GM23338 (cell line): Measurements from ENCODE around the gene SIRPB1. TPM values are rescaled to one million over a fixed set of nuclear protein-coding genes. Genes with fewer than 3 reads are reported as not detected.

Experiments used
- ATAC-seq: fragments of 200-7000 bp; cut with Tn5 transposase; 3 replicates; pipeline ENCODE4 v1.9.1; 2020
- DNase-seq: peaks from one replicate; pipeline ENCODE4 v3.0.0-alpha.2; 2015; ENCODE audit warnings: low spot score
- H2AFZ ChIP-seq: fragments of 200-600 bp; sonication (generic); 2 replicates; pipeline ENCODE4 v1.8.0; 2016; ENCODE audit warnings: antibody characterized with exemption, mild to moderate bottlenecking, moderate library complexity
- H3F3A ChIP-seq: fragments of 200-600 bp; sonication (generic); replicated peaks from 2 replicates; pipeline ENCODE4 v1.8.0; 2017; ENCODE audit warnings: antibody characterized with exemption, mixed run types, low read depth
- H3K27ac ChIP-seq: fragments of 200-600 bp; sonication (generic); 2 replicates; pipeline ENCODE4 v1.6.1; 2016; ENCODE audit warnings: low read depth
- H3K27me3 ChIP-seq: fragments of 200-600 bp; sonication (generic); 2 replicates; pipeline ENCODE4 v1.8.0; 2016; ENCODE audit warnings: mild to moderate bottlenecking, mixed run types, moderate library complexity; ENCODE audit not compliant: insufficient read depth
- H3K36me3 ChIP-seq: fragments of 200-600 bp; sonication (generic); 2 replicates; pipeline ENCODE4 v1.8.0; 2016; ENCODE audit warnings: mild to moderate bottlenecking; ENCODE audit not compliant: insufficient read depth
- H3K4me1 ChIP-seq: fragments of 200-600 bp; sonication (generic); 2 replicates; pipeline ENCODE4 v1.8.0; 2016; ENCODE audit warnings: mild to moderate bottlenecking, moderate library complexity; ENCODE audit not compliant: insufficient read depth
- H3K4me2 ChIP-seq: fragments of 200-600 bp; sonication (generic); 2 replicates; pipeline ENCODE4 v1.7.1; 2017; ENCODE audit warnings: mixed run types
- H3K4me3 ChIP-seq: fragments of 200-600 bp; sonication (generic); 2 replicates; pipeline ENCODE4 v1.6.1; 2016; ENCODE audit warnings: mixed run types
- H3K79me2 ChIP-seq: fragments of 200-600 bp; sonication (generic); replicated peaks from 2 replicates; pipeline ENCODE4 v1.8.0; 2017; ENCODE audit warnings: mild to moderate bottlenecking; ENCODE audit not compliant: insufficient read depth
- H3K9me2 ChIP-seq: fragments of 200-600 bp; sonication (generic); 2 replicates; pipeline ENCODE4 v1.8.0; 2017; ENCODE audit not compliant: insufficient read depth
- H4K20me1 ChIP-seq: fragments of 200-600 bp; sonication (generic); replicated peaks from 2 replicates; pipeline ENCODE4 v1.8.0; 2017; ENCODE audit warnings: mild to moderate bottlenecking; ENCODE audit not compliant: insufficient read depth
- H3K27ac Mint-ChIP-seq: 2 replicates; pipeline ENCODE4 v1.8.0; 2020; ENCODE audit warnings: inconsistent platforms, mild to moderate bottlenecking, moderate library complexity, mixed read lengths
- H3K27me3 Mint-ChIP-seq: 3 replicates; pipeline ENCODE4 v1.8.0; 2022; ENCODE audit warnings: low read depth, mild to moderate bottlenecking, moderate library complexity, mixed read lengths, inconsistent platforms; ENCODE audit not compliant: insufficient read depth, poor library complexity
- H3K36me3 Mint-ChIP-seq: 3 replicates; pipeline ENCODE4 v1.8.0; 2021; ENCODE audit warnings: low read depth, mild to moderate bottlenecking, inconsistent platforms, moderate library complexity, mixed read lengths
- H3K4me1 Mint-ChIP-seq: 3 replicates; pipeline ENCODE4 v1.8.0; 2020; ENCODE audit warnings: mild to moderate bottlenecking, inconsistent platforms, mixed read lengths
- H3K4me3 Mint-ChIP-seq: 3 replicates; pipeline ENCODE4 v1.8.0; 2021; ENCODE audit warnings: moderate library complexity, mild to moderate bottlenecking, inconsistent platforms, mixed read lengths
- H3K9me3 Mint-ChIP-seq: 3 replicates; pipeline ENCODE4 v1.8.0; 2020; ENCODE audit warnings: moderate library complexity, mild to moderate bottlenecking, inconsistent platforms, mixed read lengths
- NANOG ChIP-seq: IDR thresholded peaks from 2 replicates; pipeline ENCODE4 v1.6.1; 2016; ENCODE audit warnings: antibody characterized with exemption, borderline replicate concordance
- polyA plus RNA-seq: library from polyadenylated mRNA; unstranded; fragments of >200 nt; fragmentation: Nextera tagmentation; extraction: Ambion mirVana; gene quantifications from 2 replicates; pipeline ENCODE4 v1.2.1, GENCODE V29; 2016
- total RNA-seq: library from RNA; depleted of rRNA; stranded (reverse); fragments of >200 nt; shearing (Covaris generic); gene quantifications from 2 replicates; pipeline ENCODE4 v1.2.3, GENCODE V29; 2014
- TF ChIP-seq, protein P1 (sequence below): IDR thresholded peaks from one replicate; pipeline ENCODE4 v1.6.1; 2018; ENCODE audit warnings: antibody characterized with exemption; ENCODE audit not compliant: unreplicated experiment
- TF ChIP-seq, protein P2 (sequence below): IDR thresholded peaks from 2 replicates; pipeline ENCODE4 v1.6.1; 2016; ENCODE audit warnings: antibody characterized with exemption
- TF ChIP-seq, protein P3 (sequence below), 2 experiments: fragments of 200-600 bp in 1 of 2; sonication (generic) in 1 of 2; conservative IDR thresholded peaks; 2 replicates each; pipeline versions ENCODE4 v1.5.1 to v1.6.1; 2016 to 2017; ENCODE audit warnings: antibody characterized with exemption in 2 of 2, low read depth in 2 of 2, mild to moderate bottlenecking in 2 of 2, moderate library complexity in 1 of 2
- TF ChIP-seq, protein P4 (sequence below): fragments of 250-450 bp; sonication (Bioruptor Pico); IDR thresholded peaks from 2 replicates; pipeline ENCODE4 v1.5.0; 2020; ENCODE audit warnings: mild to moderate bottlenecking, moderate library complexity

The SIRPB1 gene
- total and polyA plus RNA-seq, 2 experiments from 2014 or later: not detected

DNA sequence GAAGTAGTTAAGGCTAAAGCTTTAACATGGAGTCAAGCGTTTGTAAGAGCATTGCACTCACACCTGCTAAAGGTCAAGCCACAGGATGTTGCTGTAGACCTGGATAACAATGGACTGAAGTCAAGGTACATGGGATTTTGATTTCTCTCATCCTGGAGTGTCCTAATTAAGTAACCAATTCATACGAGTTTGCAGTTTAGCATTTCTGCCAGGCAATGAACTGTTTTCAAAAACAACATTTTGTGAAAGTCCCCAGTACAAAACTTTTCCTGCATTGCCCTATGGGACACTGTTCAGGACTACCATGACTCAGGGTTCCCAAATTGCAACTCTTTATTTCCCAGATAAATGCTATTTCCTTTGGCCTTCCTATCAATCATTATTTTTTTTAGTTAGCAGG lies 17.4 kb upstream of the SIRPB1 start (continued):
- TF ChIP-seq, protein P1, sequence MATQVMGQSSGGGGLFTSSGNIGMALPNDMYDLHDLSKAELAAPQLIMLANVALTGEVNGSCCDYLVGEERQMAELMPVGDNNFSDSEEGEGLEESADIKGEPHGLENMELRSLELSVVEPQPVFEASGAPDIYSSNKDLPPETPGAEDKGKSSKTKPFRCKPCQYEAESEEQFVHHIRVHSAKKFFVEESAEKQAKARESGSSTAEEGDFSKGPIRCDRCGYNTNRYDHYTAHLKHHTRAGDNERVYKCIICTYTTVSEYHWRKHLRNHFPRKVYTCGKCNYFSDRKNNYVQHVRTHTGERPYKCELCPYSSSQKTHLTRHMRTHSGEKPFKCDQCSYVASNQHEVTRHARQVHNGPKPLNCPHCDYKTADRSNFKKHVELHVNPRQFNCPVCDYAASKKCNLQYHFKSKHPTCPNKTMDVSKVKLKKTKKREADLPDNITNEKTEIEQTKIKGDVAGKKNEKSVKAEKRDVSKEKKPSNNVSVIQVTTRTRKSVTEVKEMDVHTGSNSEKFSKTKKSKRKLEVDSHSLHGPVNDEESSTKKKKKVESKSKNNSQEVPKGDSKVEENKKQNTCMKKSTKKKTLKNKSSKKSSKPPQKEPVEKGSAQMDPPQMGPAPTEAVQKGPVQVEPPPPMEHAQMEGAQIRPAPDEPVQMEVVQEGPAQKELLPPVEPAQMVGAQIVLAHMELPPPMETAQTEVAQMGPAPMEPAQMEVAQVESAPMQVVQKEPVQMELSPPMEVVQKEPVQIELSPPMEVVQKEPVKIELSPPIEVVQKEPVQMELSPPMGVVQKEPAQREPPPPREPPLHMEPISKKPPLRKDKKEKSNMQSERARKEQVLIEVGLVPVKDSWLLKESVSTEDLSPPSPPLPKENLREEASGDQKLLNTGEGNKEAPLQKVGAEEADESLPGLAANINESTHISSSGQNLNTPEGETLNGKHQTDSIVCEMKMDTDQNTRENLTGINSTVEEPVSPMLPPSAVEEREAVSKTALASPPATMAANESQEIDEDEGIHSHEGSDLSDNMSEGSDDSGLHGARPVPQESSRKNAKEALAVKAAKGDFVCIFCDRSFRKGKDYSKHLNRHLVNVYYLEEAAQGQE: no peak
- no peak for TF ChIP-seq NANOG

DNA sequence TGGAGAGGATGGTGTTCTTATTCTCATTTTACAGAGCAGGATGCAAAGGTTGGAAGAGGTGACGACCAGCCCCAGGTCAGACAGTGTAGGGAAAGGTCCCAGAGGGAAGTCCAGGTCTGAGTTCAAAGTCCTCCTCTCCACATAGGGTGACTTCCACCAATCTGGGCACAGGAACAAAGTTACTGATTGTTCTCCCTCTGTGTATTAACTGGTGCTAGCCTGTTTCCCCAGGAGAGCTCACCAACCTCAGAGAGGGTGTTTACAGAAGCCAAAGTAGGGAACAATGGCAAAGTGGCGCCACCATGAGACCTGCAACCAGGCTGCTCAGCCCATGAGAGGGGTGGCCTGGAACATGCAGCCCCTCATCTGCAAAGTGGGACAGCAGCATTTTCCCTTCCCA lies 16.8 kb upstream of the SIRPB1 start:
- Histone ChIP-seq H2AFZ (no peak overlapping the region), H3K4me3 (no peak overlapping the region), H3K27ac (no peak overlapping the region), H3K36me3 (no peaks in the 10 kb centered on the region), H3K79me2 (no peaks in the 10 kb centered on the region), H4K20me1 (no peaks in the 10 kb centered on the region), H3F3A (no peaks in the 10 kb centered on the region), H3K4me2 (no peak overlapping the region), H3K27me3 (no peaks in the 10 kb centered on the region), H3K4me1 (peaks cover 11% of the 10 kb centered on the region), H3K9me2 (peaks cover 6% of the 10 kb centered on the region; the same call in 1 of the 2 replicates)
- no peak overlapping the region for H3K27ac Mint-ChIP-seq
- peaks cover 10% of the 10 kb centered on the region for H3K9me3 Mint-ChIP-seq
- H3K4me3 Mint-ChIP-seq: no peak overlapping the region
- peak; percentile 21 for DNase-seq
- peaks cover 24% of the 10 kb centered on the region for H3K4me1 Mint-ChIP-seq
- no peaks in the 10 kb centered on the region for H3K36me3 Mint-ChIP-seq
- ATAC-seq: peak; percentile 71
- peaks cover 8% of the 10 kb centered on the region for H3K27me3 Mint-ChIP-seq
- TF ChIP-seq, protein P2, sequence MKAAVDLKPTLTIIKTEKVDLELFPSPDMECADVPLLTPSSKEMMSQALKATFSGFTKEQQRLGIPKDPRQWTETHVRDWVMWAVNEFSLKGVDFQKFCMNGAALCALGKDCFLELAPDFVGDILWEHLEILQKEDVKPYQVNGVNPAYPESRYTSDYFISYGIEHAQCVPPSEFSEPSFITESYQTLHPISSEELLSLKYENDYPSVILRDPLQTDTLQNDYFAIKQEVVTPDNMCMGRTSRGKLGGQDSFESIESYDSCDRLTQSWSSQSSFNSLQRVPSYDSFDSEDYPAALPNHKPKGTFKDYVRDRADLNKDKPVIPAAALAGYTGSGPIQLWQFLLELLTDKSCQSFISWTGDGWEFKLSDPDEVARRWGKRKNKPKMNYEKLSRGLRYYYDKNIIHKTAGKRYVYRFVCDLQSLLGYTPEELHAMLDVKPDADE: no peak
- TF ChIP-seq, protein P3, sequence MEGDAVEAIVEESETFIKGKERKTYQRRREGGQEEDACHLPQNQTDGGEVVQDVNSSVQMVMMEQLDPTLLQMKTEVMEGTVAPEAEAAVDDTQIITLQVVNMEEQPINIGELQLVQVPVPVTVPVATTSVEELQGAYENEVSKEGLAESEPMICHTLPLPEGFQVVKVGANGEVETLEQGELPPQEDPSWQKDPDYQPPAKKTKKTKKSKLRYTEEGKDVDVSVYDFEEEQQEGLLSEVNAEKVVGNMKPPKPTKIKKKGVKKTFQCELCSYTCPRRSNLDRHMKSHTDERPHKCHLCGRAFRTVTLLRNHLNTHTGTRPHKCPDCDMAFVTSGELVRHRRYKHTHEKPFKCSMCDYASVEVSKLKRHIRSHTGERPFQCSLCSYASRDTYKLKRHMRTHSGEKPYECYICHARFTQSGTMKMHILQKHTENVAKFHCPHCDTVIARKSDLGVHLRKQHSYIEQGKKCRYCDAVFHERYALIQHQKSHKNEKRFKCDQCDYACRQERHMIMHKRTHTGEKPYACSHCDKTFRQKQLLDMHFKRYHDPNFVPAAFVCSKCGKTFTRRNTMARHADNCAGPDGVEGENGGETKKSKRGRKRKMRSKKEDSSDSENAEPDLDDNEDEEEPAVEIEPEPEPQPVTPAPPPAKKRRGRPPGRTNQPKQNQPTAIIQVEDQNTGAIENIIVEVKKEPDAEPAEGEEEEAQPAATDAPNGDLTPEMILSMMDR (conservative IDR thresholded peaks at IDR 0.05; ENCODE audit: low read depth in 2 of 2): peak in 1 of 2 experiments; percentile 61; a peak in 3 of 4 replicates

DNA sequence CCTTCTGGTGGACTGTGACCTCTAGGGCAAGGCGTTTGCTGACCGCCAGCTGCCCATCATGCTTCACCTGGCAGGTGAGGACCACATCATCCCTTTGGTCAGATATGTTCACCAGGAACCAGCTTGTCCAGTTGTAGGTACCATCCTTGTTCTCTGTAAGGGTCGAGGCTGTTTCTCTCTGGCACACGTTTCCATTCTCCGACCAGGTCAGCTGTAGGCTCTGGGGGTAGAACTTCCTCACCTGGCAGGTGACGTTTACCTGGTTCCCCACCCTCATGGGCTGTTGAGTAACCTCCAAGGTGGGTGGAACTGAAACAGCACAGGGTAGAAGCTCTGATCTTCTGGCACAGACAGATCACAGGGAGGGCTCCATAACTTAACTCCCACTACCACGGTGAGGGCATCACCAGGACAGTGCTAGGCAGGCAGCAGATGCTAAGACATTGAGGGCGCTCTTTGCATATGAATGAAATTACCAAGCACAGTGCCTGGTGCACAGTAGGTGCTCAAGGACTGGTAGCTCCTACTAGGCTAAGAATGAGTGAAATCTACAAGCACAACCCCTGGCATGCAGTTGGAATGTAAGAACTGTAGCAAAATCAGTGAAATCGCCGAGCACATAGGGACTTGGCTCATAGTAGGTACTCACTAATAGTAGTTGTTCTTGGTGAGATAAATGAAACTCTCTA lies 15.6 kb upstream of the SIRPB1 start:
- Histone ChIP-seq H3F3A (no peaks in the 10 kb centered on the region), H3K4me1 (peaks cover 14% of the 10 kb centered on the region), H3K27me3 (no peaks in the 10 kb centered on the region), H3K9me2 (peaks cover 6% of the 10 kb centered on the region; the same call in 1 of the 2 replicates), H3K36me3 (no peaks in the 10 kb centered on the region), H2AFZ (no peak overlapping the region), H3K4me2 (no peak overlapping the region), H3K27ac (no peak overlapping the region), H3K4me3 (no peak overlapping the region), H3K79me2 (no peaks in the 10 kb centered on the region), H4K20me1 (no peaks in the 10 kb centered on the region)
- ATAC-seq (peak; percentile 36), DNase-seq (no peak)
- Mint-ChIP-seq H3K27ac (peak overlapping the region; percentile 46; the same call in 1 of the 2 replicates), H3K27me3 (peaks cover 10% of the 10 kb centered on the region), H3K36me3 (no peaks in the 10 kb centered on the region), H3K9me3 (peaks cover 10% of the 10 kb centered on the region), H3K4me1 (peaks cover 34% of the 10 kb centered on the region), H3K4me3 (no peak overlapping the region)
- TF ChIP-seq, protein P4, sequence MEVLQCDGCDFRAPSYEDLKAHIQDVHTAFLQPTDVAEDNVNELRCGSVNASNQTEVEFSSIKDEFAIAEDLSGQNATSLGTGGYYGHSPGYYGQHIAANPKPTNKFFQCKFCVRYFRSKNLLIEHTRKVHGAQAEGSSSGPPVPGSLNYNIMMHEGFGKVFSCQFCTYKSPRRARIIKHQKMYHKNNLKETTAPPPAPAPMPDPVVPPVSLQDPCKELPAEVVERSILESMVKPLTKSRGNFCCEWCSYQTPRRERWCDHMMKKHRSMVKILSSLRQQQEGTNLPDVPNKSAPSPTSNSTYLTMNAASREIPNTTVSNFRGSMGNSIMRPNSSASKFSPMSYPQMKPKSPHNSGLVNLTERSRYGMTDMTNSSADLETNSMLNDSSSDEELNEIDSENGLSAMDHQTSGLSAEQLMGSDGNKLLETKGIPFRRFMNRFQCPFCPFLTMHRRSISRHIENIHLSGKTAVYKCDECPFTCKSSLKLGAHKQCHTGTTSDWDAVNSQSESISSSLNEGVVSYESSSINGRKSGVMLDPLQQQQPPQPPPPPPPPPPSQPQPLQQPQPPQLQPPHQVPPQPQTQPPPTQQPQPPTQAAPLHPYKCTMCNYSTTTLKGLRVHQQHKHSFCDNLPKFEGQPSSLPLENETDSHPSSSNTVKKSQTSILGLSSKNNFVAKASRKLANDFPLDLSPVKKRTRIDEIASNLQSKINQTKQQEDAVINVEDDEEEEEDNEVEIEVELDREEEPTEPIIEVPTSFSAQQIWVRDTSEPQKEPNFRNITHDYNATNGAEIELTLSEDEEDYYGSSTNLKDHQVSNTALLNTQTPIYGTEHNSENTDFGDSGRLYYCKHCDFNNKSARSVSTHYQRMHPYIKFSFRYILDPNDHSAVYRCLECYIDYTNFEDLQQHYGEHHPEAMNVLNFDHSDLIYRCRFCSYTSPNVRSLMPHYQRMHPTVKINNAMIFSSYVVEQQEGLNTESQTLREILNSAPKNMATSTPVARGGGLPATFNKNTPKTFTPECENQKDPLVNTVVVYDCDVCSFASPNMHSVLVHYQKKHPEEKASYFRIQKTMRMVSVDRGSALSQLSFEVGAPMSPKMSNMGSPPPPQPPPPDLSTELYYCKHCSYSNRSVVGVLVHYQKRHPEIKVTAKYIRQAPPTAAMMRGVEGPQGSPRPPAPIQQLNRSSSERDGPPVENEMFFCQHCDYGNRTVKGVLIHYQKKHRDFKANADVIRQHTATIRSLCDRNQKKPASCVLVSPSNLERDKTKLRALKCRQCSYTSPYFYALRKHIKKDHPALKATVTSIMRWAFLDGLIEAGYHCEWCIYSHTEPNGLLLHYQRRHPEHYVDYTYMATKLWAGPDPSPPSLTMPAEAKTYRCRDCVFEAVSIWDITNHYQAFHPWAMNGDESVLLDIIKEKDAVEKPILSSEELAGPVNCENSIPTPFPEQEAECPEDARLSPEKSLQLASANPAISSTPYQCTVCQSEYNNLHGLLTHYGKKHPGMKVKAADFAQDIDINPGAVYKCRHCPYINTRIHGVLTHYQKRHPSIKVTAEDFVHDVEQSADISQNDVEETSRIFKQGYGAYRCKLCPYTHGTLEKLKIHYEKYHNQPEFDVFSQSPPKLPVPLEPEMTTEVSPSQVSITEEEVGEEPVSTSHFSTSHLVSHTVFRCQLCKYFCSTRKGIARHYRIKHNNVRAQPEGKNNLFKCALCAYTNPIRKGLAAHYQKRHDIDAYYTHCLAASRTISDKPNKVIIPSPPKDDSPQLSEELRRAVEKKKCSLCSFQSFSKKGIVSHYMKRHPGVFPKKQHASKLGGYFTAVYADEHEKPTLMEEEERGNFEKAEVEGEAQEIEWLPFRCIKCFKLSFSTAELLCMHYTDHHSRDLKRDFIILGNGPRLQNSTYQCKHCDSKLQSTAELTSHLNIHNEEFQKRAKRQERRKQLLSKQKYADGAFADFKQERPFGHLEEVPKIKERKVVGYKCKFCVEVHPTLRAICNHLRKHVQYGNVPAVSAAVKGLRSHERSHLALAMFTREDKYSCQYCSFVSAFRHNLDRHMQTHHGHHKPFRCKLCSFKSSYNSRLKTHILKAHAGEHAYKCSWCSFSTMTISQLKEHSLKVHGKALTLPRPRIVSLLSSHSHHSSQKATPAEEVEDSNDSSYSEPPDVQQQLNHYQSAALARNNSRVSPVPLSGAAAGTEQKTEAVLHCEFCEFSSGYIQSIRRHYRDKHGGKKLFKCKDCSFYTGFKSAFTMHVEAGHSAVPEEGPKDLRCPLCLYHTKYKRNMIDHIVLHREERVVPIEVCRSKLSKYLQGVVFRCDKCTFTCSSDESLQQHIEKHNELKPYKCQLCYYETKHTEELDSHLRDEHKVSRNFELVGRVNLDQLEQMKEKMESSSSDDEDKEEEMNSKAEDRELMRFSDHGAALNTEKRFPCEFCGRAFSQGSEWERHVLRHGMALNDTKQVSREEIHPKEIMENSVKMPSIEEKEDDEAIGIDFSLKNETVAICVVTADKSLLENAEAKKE (CRISPR knock-in tag): peak; percentile 6; the same call in 1 of the 2 replicates
